Inflammatory macrophage treated with lipopolysaccharide for 4 hours (primary cell): Measurements from ENCODE around the gene UNC5A.

Source experiments
- DNase-seq: peaks from one replicate; pipeline ENCODE4 v3.0.0-alpha.2; 2020

UNC5A gene

DNA sequence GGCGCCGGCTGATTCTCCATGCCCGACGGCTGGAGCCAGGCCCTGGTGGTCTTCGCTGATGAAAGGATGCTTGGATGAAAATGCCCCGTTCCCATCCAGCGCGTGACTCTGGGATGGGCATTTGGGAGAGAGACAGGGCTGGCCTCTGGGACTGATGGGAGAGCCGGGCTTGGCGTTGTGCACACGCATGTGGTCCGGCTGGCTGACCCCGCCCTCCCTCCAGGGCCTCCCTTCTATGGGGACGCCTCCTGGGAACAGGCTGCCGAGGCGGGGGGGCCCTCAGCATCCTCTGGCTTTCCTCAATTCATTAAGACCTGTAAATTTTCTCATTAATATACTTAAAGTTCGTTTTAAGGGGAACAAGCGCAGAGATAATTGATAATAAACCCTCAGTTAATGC lies 36.8 kb downstream of the UNC5A start:
- no peak for DNase-seq

DNA sequence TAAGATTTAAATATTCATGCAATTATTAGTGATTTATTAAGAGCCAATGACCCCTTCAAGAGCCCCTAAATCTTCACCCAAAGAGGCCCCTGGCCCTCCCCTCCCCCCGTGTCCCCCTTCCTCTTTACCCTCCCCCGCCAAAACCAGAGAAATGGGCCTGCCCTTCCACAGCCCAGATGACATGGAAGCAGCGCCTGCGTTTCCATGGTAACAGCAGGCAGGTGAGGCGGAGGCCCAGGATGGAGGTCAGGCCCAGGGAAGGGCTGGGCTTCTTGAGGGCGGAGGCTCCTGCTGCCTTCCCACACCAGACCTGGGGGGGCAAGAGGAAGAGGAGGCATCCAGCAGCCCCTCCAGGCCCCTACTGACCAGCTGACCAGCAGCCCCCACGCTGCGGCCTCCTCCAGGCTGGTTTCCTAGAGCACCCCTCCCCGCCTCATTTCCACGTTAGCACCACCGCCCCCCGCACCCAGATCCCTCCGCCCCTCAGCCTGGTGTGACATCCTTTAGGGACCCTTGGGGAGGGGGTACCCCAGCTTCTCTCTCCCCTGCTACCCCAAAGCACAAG lies 37.4 kb downstream of the UNC5A start:
- no peak for DNase-seq

DNA sequence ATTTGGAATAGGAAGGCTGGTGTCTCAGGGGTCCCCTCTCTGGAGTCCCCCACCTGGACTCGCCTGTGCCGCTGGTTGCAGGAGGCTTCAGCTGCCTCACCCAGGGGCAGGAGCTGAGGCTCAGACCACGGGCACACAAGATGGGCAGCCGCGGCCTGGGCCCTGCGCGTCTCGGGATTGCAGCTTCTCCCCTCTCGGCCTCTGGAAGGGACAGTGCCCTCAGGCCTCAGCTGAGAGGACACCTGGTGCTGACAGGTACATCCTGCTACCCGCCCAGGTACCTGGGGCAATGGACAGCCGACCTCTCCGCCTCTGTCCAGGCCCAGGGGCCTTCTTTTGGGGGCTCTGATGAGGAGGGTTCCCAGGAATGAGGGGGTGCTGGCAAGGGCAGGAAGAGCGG lies 38.3 kb downstream of the UNC5A start:
- no peak for DNase-seq

DNA sequence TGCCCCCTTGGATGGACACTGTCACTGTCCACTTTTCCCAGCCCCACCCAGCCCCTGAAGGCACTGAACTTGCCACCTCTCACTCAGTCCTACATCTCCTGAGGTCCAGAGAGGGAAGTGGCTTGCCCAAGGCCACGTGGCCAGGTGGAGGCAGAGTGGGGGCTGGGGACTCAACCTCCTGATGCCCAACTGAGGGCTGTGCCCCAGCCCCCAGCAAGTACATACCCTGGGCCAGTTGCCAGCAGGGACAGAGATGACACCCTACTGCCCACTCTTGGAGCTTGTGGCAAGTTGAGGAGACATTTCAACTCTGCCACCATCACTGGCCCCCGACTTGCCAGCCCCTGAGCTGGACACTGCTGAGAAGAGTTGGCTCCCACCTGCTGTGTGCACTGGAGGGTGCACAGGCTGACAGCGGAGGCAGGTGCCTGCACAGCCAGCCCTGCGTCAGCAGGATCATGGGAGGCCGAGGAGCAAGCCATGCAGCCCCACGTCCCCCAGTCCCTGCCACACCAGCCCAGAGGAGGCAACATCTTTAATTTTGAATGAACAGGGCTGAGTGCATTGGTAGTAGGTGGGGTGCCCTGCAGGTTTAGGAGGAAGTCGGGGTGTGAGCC lies 39.4 kb downstream of the UNC5A start:
- no peak for DNase-seq

DNA sequence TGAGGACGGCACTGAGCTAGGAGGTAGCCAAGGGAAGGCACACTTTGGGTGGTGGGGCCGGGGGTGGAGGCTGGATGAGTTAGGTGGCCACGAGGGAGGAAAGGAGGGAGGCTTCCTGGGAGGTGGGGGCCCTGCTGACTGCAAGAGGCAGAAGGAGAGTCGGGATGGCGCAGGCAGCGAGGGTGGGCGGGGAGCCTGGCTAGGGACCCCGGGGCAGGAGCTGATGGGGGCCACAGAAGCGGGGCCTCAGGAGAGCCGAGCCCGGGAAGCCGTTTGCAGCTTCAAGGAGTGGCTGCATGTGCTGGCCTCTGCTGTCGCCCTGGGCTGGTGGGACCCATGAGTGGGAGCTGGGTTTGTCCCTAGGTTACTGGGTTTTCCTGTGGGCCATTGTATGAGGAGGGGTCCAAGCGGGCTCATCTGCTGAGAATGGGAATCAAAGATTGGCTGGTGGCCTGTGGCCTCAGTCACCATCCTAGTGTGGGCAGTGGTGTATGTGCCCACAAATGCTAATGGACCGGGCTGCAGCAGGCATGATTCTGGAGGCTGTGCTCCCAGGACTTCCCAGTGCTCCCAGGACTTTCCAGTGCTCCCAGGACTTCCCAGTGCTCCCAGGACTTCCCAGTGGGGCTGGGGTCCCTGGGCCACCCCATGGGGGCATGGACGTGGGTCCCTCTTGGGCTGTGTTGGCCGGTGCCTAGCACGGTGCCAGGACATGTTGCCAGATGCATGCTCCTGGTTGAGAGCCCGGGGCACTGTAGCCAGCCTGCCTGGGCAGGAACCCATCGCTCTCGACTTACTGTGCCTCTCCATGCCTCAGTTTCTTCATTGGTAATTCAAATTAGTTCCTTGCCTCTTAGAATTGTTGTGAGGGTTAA lies 40.2 kb downstream of the UNC5A start:
- no peak for DNase-seq

DNA sequence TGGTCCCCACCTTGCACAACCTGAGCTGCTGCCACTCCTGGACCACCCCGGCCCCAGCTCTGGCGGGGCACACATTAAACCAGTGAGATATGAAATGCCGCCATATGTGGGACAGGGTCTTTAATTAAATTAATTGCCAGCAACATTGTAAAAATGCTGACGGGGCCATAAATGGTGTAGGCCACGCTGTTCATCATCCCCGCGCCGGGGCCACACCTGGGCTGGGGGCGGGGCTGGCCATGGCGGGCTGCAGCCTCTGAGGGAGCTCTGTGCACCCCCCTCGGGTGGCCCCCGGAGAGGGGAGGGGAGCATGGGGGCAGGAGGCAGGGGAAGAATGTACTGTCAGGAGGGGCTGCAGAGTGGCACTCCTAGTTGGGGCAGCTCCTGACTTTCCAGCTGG lies 41.0 kb downstream of the UNC5A start:
- DNase-seq: no peak

DNA sequence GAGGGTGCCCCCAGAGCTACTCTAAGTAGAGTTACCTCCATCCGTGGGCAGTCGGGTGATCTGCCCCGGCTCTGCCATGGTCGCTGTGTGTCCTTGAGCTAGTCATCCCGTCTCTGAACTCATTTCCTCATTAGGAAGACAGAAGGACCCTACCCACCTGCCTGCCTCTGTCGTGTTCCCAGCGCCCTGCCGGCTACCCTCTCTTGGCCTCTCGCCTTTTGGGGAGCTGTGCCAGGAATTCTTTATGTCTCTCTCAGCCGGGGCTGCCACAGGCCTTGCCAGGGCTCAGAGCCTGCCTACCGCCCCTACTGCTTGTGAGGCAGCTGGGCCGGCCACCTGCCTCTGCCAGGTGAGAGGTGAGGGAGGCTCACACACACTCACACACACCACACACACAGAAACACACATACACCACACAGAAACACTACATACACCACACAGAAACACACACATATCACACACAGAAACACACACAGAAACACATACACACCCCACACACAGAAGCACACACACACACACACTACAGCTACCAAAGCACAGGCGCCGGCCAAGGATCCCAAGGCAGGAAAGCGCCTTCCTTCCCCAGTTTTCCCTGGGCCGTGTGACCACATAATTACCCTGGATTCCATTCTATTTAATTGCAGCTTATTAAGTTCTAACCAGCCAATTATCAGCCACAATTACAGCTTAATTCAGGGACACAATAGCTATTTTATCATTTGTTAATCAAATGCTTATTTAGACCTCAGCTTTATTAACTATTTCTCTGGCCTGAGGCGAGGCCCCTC lies 41.7 kb downstream of the UNC5A start:
- no peak for DNase-seq

DNA sequence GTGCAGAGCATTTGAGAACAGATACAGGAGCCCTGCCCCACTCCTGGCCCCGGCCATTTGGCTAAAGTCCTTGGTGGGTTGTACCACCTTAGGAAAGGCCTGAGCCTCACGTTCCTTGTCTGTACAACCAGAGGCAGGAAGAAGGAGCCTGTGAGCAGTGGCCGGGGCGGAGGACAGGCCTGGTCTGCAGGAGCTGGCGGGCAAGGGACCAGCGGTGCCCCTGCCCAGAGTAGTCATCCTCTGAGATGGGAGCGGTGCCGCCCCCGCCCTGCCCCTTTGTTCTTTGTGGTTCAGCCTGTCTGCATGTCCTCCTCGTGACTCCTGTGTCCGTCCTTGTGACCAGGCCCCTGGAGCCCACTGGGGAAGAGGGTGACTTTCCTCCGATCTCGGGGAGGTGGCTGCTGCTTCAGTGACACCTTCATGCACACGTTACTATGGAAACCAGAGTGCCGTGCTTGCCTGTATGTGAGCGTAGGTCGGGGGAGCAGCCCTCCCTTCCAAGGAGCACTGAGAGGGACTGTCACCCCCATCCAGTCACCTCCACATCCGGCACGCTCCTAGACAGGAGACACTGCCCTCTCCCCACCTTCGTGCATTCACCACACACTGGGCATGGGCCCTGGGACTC lies 42.9 kb downstream of the UNC5A start:
- no peak for DNase-seq

DNA sequence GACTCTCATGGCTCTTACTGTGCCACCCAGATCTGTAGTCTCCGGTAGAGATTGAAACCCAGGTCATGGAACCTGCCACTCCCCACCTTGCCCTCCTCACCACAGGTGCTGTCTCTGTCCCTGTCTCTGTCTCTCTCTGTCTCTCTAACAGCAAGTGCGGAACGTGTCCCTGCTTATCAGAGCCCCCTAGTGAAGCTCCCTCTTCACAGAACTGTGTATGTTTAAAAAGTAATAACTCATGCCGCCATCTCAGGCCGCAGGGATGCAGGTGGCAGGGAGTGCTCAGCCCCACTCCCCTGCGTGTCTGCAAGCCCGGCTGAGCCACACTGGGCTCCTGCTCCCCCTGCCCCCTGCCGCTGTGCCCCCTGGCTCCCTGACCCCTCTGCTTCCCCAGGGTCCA lies 43.8 kb downstream of the UNC5A start:
- DNase-seq: no peak

DNA sequence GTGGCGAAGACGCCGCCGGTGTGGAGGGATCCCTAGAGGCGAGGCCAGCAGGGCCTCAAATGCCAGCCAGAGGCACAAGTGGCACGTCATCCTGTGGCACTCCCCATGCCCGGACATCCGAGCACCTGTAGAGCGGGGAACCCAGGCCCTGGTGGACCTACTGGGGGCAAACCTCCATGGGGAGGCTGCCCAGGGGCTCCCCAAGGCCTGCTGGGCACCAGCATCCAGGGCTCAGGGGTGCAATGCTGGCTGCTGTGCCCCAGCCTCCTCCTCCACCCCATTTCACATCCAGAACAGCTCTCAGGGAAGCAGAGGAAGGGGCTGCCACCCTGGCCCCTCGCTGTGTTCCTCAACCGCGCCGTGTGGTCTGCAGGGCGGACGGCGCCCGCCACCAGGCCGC lies 45.2 kb downstream of the UNC5A start:
- no peak for DNase-seq

DNA sequence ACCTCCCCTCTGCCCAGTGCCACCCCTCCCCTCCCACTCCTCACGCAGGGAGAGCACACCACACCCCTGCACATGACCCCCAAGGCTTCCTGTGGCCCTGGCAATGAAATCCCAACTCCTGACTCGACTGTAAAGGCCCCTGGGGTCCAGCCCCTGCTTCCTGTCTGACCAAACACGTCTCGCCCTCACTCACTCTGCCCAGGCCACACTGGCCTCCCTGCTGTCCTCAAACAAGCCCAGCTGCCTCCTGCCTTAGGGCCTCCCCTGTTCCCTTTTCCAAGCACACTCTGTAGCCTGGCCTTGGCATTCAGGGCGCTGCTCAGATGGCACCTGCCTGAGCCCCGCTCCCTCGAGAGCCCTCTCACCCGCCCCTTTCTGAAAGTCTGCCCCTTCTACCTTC lies 46.4 kb downstream of the UNC5A start:
- no peak for DNase-seq

DNA sequence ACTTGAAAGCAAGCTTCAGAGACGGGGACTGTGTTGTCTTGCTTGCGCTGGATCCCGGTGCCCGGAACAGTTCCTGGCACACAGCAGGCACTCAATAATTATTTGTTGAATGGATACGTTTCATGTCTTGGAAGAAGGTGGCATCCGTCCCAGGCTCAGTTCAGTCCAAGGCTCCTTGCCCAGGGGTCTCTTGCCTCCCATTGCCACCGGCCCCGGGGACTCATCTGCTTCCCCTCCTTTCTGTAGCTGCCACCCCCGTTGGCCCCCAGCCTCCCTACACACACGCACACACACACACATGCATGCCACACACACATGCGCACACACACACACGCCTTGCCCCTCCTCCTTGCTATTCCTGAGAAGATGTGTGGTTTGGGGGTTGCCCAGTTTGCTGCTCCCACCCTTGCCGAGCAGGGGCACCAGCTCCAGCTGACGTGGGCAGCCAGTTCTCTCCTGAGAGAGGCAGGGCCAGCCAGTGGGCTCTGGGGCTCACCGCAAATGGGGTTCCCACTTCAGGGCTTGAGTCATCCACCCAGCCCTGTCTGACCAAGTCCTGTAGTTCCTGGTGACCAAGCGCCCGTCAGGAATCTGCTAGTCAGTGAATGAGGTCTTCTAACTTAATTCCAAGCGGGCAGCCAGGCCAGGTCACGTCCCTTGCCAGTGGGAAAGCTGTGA lies 47.0 kb downstream of the UNC5A start:
- no peak for DNase-seq

DNA sequence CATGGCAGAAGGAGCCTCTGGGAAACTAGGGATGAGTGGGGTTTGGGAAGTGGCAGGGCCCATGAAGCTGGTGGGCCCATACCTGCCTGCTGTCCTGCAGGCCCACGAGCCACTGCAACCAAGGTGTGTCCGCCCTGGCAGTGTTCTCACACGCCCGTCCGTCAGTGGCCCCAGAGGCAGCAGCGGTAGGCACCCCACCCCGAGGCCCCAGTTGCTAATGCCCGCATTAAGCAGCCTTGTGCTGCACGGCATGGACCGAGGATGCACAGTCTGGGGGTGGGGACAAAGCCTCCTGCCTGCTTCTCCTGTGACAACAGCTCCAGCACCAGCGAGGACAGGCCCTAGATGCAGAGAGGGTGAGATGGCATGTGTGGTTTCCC lies 47.5 kb downstream of the UNC5A start:
- no peak for DNase-seq

DNA sequence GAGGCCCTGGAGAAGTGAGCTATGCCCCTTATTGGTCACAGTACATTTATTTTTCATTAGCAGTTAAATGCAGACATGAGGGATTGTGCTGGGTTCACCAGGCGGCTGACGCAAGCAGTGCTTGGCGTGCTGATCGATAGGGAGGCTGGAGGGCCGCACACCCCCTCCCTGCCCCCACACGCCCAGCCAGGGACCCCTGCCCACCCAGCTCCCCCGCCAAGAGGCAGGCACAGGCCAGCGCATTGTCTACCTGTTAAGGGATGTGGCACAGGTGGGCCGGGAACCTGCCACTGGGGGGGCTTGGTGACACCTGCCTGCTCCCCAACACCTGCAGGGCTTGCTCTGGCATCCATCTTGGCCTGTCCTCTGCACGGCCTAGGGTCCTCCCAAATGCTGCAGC lies 49.6 kb downstream of the UNC5A start:
- no peak for DNase-seq

DNA sequence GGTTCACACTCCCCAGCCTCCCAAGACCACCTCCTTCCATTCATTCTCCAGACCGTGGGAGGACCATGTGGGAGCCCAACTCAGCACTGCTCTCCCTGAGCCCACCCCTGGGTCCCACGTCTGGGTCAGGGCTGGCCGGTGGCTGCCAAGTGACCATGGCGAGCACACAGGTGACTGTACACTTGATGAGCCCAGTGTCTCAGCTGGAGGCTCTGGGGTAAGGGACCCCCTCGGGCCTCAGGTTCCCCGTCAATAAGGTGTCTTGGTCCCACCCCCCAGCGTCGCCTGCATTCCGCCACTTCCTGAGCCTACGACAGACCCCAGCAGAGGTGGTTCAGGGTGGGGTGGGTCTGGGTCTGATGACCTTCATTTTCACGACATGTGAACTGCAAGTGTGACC lies 50.0 kb downstream of the UNC5A start:
- no peak for DNase-seq

DNA sequence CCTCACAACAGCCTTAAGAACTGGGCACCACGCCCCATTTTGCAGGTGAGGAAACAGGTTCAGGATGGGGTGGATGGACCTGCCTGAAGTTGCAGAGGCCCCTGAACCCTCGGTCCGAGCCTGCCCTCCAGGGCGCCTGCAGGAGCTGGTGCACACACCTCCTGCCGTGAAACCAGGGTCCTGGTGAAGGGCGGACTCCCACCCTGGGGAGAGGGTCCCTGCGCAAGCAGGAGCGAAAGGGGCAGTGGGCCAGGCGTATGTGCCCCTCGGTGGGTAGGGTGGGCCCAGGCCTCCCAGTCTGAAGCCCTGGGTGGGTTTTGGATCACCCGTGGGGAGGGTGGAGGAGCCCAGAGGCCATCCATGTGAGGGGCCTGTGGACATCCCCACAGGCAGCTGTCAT lies 50.9 kb downstream of the UNC5A start:
- DNase-seq: no peak

DNA sequence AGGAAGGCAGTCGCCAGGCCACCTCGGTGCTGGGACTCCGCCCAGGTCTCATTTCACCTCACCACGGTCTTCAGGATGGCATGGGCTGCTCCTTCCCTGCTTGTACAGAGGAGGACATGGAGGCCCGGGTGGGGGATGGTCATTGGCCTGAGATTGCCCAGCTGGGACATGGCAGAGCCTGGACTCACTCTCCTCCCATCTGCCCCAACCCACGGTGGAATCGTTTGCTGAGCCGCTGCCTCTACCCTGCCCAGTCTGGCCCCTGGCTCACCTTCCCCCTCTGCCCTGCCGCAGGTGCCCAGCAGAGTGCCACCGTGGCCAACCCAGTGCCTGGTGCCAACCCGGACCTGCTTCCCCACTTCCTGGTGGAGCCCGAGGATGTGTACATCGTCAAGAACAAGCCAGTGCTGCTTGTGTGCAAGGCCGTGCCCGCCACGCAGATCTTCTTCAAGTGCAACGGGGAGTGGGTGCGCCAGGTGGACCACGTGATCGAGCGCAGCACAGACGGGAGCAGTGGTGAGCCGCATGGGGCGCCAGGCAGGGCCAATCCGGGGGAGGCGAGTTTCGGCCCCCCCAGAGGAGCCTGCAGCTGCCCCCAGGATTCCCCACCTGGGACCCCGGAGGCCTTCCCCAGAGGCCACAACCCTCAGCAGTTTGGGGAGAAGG lies 52.1 kb downstream of the UNC5A start:
- DNase-seq: no peak

DNA sequence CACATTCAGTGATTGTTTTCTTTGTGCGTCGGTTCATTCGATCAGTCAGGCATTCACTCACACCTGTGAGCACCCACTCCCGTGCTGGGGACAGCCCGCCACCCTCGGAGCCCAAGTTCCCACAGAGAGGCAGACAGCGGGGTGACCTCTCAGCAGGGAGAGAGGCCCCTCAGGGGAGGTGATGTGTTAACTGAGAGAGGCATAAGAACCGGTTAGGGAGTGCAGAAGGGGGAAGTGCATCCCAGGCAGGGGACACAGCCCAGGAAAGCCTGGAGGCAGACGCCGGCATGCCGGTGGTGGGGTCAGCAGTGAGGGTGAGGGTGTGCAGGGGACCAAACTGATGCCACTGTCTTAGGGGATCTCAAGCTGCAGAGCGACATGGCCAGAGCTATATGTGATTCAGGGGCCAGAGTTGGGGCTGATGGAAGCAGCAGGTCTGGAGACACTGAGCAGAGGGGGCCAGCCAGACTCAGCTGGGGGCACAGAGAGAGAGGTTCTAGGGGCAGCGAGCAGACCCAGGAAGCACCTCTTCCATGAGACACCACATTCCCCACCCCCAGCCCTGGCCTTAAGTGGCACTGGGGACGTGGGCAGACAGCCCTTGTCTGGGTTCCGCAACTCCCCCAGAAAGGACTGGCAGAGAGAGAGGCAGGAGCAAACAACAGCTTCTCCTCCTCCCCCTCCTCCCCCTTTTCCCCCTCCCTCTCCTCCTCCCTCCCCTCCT lies 52.8 kb downstream of the UNC5A start:
- DNase-seq: peak; percentile 18

DNA sequence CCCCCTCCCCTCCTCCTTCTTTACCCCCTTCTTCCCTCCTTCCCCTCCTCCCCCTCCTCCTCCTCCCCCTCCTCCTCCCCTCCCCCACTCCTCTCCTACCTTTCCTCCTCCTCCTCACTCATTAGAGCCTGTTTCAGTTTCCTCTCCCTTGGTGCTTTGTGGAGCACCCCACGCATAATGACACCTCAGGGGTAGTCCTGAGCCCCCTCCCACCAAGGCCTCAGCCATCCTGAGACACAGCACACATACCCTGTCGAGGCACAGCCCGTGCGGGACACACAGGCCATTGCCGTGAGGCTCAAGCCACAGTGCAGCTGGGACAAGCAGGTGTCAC lies 53.4 kb downstream of the UNC5A start:
- DNase-seq: no peak

DNA sequence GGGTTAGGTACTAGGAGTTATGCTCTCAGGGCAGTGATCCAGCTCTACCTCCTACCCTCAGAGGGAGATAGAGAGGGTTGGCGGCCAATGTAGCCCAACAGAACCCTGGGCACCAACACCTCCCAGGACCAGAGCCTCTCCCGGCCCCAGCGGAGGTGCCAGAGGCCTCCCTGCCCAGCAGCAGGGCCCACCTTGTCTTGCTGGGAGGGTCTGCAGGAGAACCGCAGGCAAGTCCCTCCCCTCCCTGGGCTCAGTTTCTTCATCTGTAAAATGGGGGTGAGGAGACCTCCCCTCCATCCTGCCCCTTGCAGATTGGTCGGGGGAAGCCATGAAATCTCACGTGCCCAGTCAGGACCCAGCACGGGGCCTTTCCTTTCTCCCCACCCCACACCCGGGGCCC lies 54.4 kb downstream of the UNC5A start:
- DNase-seq: no peak

DNA sequence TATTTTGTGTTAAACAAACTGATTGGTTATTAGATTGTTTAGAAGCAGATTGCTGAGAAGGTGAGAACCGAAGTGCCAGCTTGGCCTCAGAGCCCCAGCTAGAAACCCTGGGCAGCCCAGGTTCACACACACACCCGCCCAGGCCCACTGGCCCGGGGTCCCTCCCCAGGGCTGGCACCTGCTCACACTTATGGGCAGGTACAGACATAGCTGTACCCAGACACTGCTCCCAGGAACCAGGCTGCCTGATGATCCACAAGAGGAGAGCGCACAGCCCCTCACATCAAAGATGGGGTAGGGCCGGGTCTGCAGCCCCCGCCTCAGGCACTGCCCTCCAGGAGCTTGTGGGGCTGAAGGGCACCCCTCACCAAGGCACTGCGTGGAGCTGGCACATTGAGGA lies 55.6 kb downstream of the UNC5A start:
- DNase-seq: no peak
